HG03108 (cell line): ENCODE results near the gene TOX3.

ENCODE experiments used
- ATAC-seq: cut with Tn5 transposase; IDR thresholded peaks from one replicate; pipeline ENCODE4 v1.9.1; 2021; ENCODE audit warnings: moderate library complexity; ENCODE audit not compliant: unreplicated experiment

TOX3 gene

DNA sequence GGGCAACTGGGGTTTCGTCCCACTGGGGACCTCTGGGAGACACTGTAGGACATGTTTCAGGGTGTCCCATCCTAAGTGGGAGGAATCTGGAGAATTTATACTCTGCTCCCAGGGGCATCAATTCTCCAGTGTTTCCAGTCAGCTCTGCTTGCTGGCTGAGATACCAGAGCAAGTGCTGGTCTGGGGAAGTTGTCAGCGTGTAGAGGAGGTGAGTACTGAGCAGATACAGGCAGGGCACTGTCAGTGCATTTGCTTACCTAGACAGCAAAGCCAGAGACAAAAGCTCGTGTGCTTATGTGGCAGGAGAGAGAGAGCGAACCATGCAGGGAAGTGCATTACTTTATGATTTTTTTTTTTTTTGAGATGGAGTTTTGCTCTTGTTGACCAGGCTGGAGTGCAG is 20.2 kb upstream of the TOX3 start:
- ATAC-seq: no peak

DNA sequence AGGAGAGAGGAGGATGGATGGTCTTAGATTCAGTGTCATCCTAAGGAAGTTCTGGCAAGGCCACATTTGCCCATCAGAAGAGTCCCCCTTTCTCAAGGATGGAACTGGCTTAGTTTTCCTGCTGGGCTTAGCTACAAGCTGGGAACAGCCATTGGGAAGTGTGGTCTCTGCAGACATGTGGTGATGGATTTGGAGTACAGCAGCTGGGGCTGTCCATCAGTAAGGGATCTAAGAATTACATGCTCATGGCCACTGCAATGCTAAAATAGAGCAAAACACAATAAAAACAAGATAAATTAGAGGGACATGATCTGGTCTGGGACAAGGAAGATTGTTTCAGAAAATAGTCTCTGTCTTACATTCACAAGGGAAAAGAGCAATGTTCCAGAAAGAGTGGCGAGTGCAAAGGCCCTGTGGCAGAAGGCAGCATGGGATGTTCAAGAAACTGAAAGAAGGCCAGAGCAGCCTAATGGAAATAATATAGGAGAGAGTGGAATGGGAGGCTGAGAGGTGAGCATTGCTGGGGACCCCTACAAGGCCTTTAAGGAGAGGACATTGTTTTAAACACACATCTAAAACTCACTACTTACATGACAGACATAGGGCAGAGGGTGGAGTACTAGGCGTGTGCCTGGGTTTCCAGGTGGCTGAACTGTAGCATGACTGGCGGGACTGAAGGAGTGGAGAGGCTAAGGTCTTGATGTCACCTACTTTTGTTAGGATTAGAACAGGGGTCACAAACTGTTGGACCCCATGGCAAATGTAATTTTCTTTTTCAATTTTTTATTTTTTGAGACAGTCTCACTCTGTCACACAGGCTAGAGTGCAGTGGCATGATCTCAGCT is 17.0 kb upstream of the TOX3 start:
- ATAC-seq: no peak

DNA sequence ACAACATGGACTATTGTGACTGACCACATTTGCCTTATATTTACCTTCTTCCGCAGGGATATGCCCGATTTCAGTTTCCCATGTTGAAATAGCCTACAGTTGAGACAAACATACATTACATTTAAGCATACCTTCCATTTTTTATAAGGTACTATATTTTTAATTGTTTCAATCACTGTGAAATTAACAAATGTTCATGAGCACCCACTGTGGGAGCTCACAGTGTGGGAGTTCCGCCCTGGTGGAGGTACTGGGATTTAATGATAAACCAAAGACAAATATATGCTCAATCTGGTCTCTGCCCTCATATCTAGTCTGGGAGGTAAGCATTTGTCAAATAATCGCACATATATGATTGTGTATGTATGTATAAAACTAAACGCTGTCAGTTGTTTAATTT is 15.8 kb upstream of the TOX3 start:
- ATAC-seq: no peak

DNA sequence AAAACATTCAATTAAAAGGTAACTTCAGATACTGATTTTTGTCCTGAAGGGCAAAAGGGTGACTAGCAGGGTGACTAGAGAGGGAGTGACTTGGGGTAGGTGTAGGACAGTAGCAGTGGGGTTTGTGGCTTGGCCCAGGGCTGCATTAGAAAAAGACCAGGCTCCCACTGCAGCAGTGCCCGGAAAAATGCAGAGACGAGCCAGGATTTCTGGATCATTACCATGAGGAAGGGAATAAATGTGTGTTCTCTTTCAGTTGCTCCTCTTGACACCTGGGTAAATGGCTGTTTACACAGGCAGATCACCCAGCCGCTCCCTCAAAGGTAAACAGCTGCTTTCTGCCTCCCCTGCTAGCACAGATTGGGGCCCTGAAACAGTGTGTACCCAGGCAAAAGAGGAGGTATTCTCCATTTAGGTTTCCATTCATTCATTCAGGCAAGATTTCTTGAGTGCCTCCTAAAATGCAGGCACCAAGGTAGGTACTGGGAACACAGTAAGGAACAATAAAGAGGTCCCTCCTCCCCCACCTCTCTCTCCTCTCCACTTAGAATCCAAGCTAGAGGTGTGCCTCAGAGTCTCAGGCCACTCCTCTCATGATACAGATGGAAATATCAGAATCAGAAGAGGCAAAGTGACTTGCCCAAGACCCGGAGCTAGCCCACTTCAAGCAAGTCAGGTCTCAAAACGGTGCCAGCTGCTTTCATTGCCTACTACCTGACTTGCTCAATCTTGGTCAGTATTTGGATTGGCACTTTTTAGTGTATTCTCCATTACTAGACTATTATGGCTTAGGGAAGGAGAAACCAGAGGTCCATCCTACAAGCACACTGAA is 15.2 kb upstream of the TOX3 start:
- ATAC-seq: no peak

DNA sequence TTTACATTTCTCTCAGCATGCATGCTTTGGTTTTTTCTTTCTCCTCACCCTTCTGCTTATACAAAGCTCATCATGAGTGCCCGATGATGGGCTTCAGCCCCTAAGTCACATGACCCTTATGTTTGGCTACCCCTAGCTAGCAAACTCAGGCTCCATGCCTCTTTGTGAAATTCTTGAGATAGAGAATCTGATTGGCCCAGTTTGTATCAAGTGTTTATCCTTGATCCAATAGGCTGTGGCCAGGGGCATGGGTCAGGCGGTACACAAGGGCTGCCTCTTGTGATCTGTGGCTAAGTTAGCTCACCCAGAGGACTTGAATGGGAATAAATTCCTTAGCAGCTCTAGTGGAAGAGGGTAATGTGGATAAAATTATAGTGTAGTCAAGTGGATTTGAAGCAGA is 11.5 kb upstream of the TOX3 start:
- ATAC-seq: no peak

DNA sequence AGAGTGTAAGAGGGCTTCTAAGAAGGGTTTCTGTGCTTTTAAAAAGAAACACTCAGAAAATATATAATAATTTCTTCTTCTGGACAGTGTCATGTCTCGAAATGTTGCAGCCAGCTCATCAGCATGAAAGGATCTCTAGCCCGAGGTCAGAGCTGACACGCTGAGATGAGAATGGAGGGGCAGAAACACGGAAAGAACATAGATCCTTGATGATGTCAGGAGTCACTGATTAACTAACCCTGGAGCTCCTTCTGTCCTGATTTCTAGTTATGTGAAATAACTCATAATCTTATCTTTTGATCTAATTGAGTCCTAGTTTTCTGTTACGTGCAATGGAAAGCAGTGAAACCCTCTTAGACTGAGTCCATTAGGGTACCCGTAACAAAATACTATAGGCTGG is 10.3 kb upstream of the TOX3 start:
- ATAC-seq: no peak

DNA sequence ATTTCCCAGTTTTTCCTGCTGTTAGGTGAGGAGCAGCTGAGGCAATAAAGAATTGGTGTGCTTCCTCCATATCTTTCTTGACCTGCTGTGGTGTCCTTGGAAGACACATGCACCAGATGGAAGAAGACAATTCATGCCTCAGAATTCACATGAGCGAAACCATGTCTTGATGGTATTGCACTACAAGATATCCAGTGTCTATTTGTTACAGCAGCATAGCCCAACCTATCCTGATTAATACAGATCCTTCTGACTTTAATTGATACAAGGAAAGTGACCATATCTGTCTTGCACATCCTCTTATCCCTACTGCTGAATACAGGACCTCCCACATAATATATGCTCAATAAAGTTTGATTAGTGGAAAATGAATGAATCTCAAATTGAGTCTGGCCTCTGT is 9.1 kb upstream of the TOX3 start:
- no peak for ATAC-seq

DNA sequence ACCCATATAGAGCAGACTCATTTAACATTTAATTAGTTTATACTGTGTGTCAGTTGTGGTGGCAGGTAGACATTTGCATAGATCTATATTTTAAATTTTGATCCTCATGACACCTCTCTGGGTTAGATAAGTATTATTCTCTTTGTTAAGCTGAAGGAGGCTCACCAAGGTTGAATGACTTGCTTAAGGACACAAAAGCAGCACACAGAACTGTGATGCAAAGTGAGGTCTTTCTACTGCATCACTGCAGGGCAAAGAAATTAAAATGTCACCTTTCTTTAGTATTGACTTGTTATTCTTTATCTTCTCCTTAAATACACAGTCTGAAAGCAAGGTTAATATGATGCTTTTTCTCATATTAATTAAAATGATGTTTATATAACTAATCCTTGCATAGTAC is 8.6 kb upstream of the TOX3 start:
- ATAC-seq: no peak

DNA sequence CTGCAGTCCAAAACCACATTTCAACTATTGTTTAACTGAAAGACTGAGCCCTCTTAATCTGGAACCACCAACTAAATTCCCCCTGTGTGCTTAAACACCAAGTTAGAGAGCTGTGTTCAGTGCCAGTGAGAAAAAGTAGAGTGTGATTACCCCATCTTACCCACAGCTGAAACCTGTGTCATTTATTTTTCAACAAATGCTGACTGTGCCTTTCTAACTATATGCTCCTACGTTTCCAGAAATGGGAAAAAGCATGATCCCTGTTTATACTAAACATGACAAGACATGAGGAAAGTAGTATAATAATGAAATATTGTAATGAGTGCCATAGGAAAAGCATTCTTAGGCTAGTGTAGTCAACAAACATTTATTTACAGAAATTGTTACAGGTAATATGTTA is 7.4 kb upstream of the TOX3 start:
- no peak for ATAC-seq

DNA sequence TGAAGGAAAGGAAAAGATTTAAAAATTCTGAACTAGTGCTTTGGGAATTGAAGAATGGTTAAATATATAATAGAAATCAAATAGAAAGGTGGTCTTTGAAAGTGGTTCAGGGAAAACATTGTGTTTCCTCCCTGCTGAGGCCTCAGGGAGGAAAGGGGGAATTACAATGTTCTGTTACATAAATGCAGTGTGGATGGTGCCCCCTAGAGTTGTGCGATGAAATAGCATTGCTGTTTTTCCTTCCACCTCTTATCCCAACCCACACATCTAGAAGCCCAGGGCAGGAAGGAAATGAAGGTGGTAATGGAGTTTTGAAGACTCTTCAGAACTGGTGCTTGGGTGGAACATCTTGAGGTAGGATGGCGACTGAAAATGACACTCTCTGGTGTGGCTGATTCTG is 6.4 kb upstream of the TOX3 start:
- no peak for ATAC-seq

DNA sequence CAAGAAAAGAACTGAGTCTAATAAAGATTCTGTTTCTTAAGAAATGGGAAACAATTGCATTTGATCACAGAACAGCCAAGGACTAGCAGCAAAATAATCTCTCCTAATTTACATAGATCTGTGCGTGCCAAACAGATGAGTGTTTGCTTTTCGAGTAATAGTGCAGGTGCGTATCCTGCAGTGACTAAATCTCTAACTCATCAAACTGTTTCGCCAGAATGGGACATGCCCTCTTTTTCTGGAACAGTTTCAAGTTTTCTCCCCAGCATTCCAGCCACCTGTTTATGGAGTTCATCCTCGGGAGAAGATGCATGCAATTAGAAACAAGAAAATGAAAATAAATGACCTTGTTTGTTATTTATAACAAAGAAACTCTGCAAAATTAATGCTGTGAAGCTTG is 5.7 kb upstream of the TOX3 start:
- ATAC-seq: no peak

DNA sequence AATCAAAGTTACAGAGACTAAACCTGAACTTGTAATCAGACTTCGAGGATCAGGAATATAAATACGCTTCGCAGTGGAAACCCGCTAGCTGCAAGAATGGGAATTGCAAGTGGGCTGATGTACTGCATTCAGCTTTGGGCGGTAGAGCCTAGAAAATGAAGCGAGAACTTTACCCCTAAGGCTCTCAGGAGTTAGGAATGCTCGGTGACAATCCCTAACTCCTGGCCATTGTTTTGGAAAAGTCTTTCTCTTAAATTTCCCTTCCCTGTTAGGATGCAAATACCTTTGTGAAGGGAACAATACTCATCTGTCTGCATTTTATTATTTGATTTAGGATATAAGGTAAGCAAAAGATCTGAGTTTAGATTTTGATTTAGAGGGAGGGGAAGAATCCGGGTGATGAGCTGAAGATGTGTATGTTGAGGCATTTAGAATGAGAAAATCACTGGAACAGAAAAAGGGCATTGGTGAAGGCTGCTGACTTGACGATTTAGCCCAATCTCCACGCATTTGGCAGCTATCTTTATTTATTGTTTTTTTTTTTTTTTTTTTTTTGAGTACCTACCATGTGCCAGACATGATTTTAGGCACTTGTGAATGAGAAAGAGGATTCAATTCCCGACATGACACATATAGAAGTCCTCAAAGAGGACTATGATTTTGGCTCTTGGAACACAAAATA is 2.2 kb upstream of the TOX3 start:
- no peak for ATAC-seq

DNA sequence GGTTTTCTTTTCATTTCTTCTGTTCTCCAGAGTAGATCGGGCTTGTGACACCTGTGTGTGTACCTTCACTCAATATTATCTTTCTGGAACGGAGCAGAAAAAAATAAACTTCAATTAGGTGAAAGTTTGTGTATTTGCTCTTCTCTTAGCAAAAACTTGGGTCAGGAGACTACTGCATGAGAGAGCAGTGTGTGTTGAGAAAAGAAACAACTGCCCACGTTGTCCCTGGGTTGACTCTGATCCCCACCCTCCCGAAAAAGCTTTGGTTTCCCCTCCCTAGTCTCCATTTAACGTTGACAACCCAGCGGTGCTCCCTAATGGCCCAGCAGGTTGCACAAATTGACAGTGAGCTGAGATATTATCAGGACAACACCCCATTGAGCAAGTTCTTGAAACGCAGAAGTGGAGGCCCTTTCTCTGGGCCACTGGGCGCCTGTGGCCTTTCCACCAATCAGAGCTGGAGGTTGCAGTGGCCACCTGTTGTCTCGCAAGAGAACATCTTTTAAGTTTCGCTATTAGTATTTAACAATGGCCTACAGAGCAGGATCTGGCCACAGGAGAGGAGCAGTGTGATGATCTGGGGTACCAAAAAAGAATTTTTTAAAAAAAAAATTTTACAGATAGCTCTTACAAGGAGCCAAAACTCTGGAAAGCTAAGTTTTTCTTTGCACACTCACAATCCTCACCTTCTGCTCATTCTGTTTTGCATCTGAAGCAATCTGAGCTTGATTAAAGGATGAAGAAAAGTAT is 1.5 kb upstream of the TOX3 start:
- ATAC-seq: no peak

DNA sequence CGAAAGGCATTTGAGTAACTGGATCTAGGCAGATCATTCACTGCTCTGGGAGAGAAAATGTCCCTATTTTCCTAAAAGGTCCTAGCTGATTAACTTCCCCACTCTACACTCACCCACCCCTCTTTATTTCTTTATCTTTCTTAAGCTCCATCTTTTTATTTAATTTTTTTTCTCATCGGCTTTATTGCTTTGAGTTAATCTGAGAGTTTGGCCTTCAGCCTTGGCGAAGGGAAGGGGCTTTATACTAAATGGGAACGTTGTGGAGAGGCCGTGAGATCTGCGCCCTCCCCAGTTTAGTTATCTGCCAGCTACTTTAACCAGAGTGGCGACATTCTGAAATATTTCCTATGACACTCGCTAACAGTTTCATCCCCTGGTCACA is 882 bp upstream of the TOX3 start:
- no peak for ATAC-seq

DNA sequence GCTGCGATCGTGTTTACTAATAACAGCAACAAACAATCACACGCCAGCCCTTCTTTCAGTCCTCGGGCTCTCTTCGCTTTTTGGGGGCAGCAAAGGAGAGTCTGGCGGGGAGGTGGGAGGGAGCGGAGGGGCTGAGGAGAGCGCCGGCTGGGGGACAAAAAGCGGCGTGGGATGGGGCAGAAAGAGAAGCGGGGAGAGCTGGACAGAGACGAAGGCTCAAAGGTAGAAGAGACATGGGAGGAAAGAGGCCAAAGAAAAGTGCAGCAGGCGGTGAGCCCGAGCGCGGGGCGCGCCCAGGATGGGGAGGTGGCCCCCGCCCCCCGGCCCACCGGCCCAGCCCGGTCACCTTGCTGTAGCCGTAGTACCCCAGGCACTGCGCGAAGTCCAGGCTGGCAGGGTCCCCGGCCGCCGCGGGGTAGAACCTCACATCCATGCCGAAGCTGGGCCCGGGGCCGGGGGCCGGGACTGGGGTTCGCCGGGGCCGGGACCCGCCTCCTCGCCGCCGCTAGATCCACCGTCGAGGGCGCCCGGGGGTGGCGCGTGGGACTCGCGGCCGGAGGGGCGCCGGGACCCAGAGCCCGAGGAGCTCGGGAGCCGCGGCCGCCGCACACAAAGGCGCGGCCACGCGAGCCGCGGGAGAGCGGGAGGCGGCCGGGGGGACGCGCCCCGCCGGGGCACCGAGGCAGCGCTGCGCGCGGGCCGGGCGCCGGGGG is 496 bp downstream of the TOX3 start:
- ATAC-seq: no peak

DNA sequence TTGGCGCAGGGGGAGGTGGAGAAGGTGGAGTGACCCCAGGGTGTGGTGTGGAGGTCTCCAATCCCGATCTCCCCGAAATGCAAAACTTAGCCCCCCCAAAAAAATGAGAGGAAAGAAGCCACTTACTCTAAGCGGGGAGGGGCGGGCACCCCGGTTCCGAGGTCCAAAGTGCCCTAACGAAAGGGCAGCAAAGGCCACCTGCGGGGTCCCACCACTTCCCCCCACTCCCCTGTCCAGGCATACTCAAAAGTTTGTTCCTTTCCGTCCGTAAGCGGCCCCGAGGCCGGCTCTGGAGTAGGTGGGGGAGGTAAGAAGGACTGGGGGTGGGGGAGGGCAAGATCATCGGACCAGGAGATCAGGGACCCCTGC is 1.1 kb downstream of the TOX3 start:
- no peak for ATAC-seq

DNA sequence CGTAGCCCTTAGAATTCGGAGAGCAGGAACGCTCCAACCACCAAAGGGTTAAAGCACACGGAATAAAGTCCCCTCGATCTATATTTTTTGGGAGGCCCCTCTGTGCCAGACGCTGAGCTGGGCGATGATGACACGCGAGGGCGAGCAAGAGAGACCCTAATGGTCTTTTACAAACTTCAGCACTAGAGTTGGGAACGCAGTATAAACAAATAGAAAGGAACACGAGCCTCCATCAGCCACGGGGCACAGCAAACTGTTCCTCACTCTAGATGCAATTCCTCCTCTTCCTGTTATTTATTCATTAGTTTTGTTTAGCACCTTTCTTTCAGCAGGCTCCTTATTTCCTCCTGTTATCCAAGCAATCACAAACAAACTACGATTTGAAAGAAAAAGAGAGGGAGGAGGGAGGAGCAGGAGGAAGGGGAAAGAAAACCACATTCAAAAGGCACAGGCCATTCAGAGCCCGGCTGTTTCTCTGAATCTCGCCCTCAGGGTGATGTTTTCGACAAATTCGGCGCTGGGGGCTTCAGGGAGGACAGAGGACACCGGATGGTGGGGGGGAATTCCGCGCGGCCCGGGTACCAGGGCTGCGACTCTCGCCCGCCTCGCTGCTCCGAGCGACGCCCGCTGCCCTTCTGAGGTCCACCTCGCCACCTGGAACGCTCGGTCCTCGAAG is 1.6 kb downstream of the TOX3 start:
- no peak for ATAC-seq

DNA sequence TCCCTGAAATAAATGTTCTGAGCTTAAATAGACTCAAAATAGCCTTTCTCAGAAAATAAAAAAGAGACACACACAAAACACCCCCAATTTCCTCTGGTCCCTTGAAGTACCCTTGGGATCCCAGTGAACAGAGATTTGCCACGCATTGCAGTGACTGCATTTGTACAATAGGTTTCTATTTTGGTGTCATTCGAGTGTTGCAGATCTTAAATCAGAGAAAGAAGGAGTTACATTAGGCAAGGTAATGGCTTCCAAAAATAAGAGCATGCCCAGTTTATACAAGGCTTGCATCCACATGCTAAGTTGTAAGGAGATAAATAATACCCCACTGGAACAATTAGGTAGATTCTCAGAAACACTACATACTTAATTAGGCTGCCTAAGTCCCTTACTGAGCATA is 2.2 kb downstream of the TOX3 start:
- ATAC-seq: no peak

DNA sequence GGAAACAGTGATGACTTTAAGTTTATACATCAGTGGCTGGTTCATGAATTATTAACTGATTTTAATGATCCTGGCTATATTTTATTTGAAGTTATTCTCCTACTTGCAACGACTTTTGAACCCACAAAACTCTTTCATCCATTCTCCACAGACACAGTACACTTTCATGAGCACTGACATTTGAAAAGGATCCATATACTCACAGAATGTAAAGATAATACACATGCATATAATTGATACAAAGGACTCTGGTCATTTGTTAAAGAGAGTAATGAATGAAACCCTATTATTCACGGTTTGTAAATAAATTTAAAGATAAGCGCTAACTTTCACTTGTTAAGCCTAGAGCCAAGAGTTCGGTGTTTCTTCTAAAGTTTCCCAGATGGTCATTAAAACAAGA is 3.3 kb downstream of the TOX3 start:
- no peak for ATAC-seq

DNA sequence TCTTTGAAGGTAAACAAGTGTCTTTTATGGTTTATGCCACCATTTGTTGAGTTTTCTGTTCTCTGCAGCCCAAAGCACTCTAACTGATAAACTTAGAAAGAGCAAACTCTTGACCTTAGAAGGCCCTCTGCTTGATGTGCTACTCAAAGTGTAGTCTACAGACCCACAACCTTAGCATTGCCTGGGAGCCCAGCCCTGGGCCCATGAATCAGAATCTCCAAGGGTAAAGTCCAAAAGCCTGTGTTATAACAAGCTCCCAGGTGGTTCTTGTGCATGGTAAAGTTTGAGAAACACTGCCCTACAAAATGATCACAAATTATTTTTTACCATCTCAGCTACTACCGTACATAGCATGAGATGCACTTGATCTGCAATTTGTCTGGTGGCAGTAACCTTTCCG is 6.0 kb downstream of the TOX3 start:
- ATAC-seq: no peak
